IMR-90 (cell line): ENCODE data around the gene MITD1. TPM values are rescaled to one million over a fixed set of nuclear protein-coding genes. Genes with fewer than 3 reads are reported as not detected.
A peak's percentile ranks its signal among the peaks of the same experiment; 100 is the strongest.

Source experiments
- ATAC-seq: fragments of 200-7000 bp; cut with Tn5 transposase; 2 replicates; pipeline ENCODE4 v1.9.1; 2020; ENCODE audit warnings: low read depth, mild to moderate bottlenecking, moderate library complexity
- BruUV-seq: library from RNA; stranded (reverse); fragments of 400-500 nt; replicated peaks from 2 replicates; lab custom pipeline; 2021; lab: Mats Ljungman, UMichigan
- CTCF ChIA-PET: fragments of 300-600 bp; formaldehyde crosslinking; extraction: SDS; loops from one replicate; lab custom pipeline; 2021; ENCODE audit warnings: antibody characterized with exemption; lab: Yijun Ruan, JAX
- POLR2A ChIA-PET: fragments of 300-600 bp; sonication (Branson Sonifier 250); formaldehyde crosslinking; loops from one replicate; lab custom pipeline; 2022; ENCODE audit warnings: antibody characterized with exemption; ENCODE audit not compliant: unreplicated experiment; lab: Charles Lee
- DNase-seq: peaks from one replicate; pipeline ENCODE4 v3.0.0; 2013
- H2AFZ ChIP-seq: replicated peaks from 2 replicates; pipeline ENCODE3; 2013; ENCODE audit warnings: low read length, mild to moderate bottlenecking; ENCODE audit not compliant: poor library complexity
- H2AK5ac ChIP-seq: 2 replicates; pipeline ENCODE4 v1.6.1; 2013; ENCODE audit warnings: low read depth, low read length, inconsistent platforms
- H2AK9ac ChIP-seq: replicated peaks from 2 replicates; pipeline ENCODE3; 2013; ENCODE audit warnings: mild to moderate bottlenecking, low read depth, low read length, moderate library complexity; ENCODE audit not compliant: poor library complexity
- H2BK120ac ChIP-seq: 2 replicates; pipeline ENCODE4 v1.6.1; 2013; ENCODE audit warnings: low read depth, low read length, inconsistent platforms
- H2BK15ac ChIP-seq: 3 replicates; pipeline ENCODE4 v1.6.1; 2013; ENCODE audit warnings: low read depth, low read length, inconsistent platforms
- H2BK20ac ChIP-seq: 2 replicates; pipeline ENCODE4 v1.6.1; 2013; ENCODE audit warnings: low read depth, mild to moderate bottlenecking, inconsistent platforms, low read length, moderate library complexity
- H2BK5ac ChIP-seq: 2 replicates; pipeline ENCODE4 v1.6.1; 2013; ENCODE audit warnings: mild to moderate bottlenecking, low read depth, low read length, inconsistent platforms; ENCODE audit not compliant: poor library complexity, severe bottlenecking
- H3K14ac ChIP-seq: replicated peaks from 2 replicates; pipeline ENCODE4 v1.6.1; 2013; ENCODE audit warnings: low read depth, low read length, inconsistent platforms
- H3K18ac ChIP-seq: 2 replicates; pipeline ENCODE4 v1.6.1; 2013; ENCODE audit warnings: low read depth, low read length, control low read depth
- H3K23ac ChIP-seq: 2 replicates; pipeline ENCODE4 v1.6.1; 2013; ENCODE audit warnings: low read depth, low read length, inconsistent platforms
- H3K27ac ChIP-seq: 2 replicates; pipeline ENCODE4 v1.5.1; 2013; ENCODE audit warnings: mild to moderate bottlenecking, control low read depth, low read length; ENCODE audit not compliant: insufficient read depth
- H3K27me3 ChIP-seq: 2 replicates; pipeline ENCODE4 v1.6.1; 2013; ENCODE audit warnings: low read length; ENCODE audit not compliant: control insufficient read depth, insufficient read depth
- H3K36me3 ChIP-seq: 2 replicates; pipeline ENCODE4 v1.6.1; 2013; ENCODE audit warnings: low read length, mixed read lengths; ENCODE audit not compliant: control insufficient read depth, insufficient read depth
- H3K4ac ChIP-seq: 2 replicates; pipeline ENCODE4 v1.6.1; 2013; ENCODE audit warnings: low read depth, low read length, inconsistent platforms
- H3K4me1 ChIP-seq: 2 replicates; pipeline ENCODE4 v1.6.1; 2013; ENCODE audit warnings: low read length, mixed read lengths; ENCODE audit not compliant: control insufficient read depth, insufficient read depth
- H3K4me2 ChIP-seq: 2 replicates; pipeline ENCODE4 v1.6.1; 2013; ENCODE audit warnings: low read depth, mild to moderate bottlenecking, control low read depth, low read length, moderate library complexity
- H3K4me3 ChIP-seq: 2 replicates; pipeline ENCODE4 v1.5.1; 2013; ENCODE audit warnings: low read depth, mild to moderate bottlenecking, control low read depth, low read length, moderate library complexity; ENCODE audit not compliant: insufficient read depth
- H3K56ac ChIP-seq: 2 replicates; pipeline ENCODE4 v1.6.1; 2013; ENCODE audit warnings: low read length, inconsistent platforms; ENCODE audit not compliant: insufficient read depth; ENCODE audit errors: extremely low read depth
- H3K79me1 ChIP-seq, 2 experiments: 2 replicates each; pipeline ENCODE4 v1.6.1; 2013; ENCODE audit warnings: low read length in 2 of 2, inconsistent platforms in 1 of 2, low read depth in 1 of 2
- H3K9ac ChIP-seq: 2 replicates; pipeline ENCODE4 v1.6.1; 2013; ENCODE audit warnings: low read depth, low read length, control low read depth
- H3K9me1 ChIP-seq: 2 replicates; pipeline ENCODE4 v1.6.1; 2013; ENCODE audit warnings: low read length, inconsistent platforms; ENCODE audit not compliant: insufficient read depth
- H3K9me3 ChIP-seq: 2 replicates; pipeline ENCODE4 v1.6.1; 2013; ENCODE audit warnings: low read length; ENCODE audit not compliant: control insufficient read depth, insufficient read depth
- H4K20me1 ChIP-seq: 2 replicates; pipeline ENCODE4 v1.6.1; 2013; ENCODE audit warnings: low read length, inconsistent platforms; ENCODE audit not compliant: insufficient read depth
- H4K5ac ChIP-seq: 2 replicates; pipeline ENCODE4 v1.6.1; 2013; ENCODE audit warnings: mild to moderate bottlenecking, low read depth, low read length, control low read depth
- H4K8ac ChIP-seq, 2 experiments: 2 replicates each; pipeline ENCODE4 v1.6.1; 2013; ENCODE audit warnings: low read depth in 2 of 2, low read length in 2 of 2, control low read depth in 1 of 2, inconsistent platforms in 1 of 2
- H4K91ac ChIP-seq: 2 replicates; pipeline ENCODE4 v1.6.1; 2013; ENCODE audit warnings: low read depth, low read length, inconsistent platforms; ENCODE audit not compliant: insufficient read depth
- BHLHE40 ChIP-seq: fragments of 150-350 bp; IDR thresholded peaks from 2 replicates; pipeline ENCODE4 v1.6.1; 2016; ENCODE audit warnings: mild to moderate bottlenecking, low read depth, low read length
- CEBPB ChIP-seq: IDR thresholded peaks from 2 replicates; pipeline ENCODE4 v1.6.1; 2012; ENCODE audit warnings: low read depth, low read length, improper control_type of control experiment
- CHD1 ChIP-seq: IDR thresholded peaks from 2 replicates; pipeline ENCODE4 v1.6.1; 2012; ENCODE audit warnings: low read depth, low read length, improper control_type of control experiment
- FOS ChIP-seq: fragments of 150-350 bp; IDR thresholded peaks from 2 replicates; pipeline ENCODE4 v1.6.1; 2016; ENCODE audit warnings: low read depth, low read length
- MAZ ChIP-seq: IDR thresholded peaks from 2 replicates; pipeline ENCODE4 v1.6.1; 2012; ENCODE audit warnings: low read depth, mild to moderate bottlenecking, low read length, improper control_type of control experiment, moderate library complexity, borderline replicate concordance
- NFE2L2 ChIP-seq: fragments of 150-350 bp; IDR thresholded peaks from 2 replicates; pipeline ENCODE4 v1.6.1; 2016; ENCODE audit warnings: low read depth, mild to moderate bottlenecking, low read length
- POLR2A ChIP-seq: IDR thresholded peaks from 2 replicates; pipeline ENCODE4 v1.6.1; 2012; ENCODE audit warnings: mild to moderate bottlenecking, low read depth, low read length
- RCOR1 ChIP-seq: IDR thresholded peaks from 2 replicates; pipeline ENCODE4 v1.6.1; 2012; ENCODE audit warnings: mild to moderate bottlenecking, low read length, improper control_type of control experiment; ENCODE audit not compliant: insufficient replicate concordance
- RFX5 ChIP-seq: IDR thresholded peaks from 2 replicates; pipeline ENCODE4 v1.8.0; 2012; ENCODE audit warnings: low read depth, mild to moderate bottlenecking, low read length, moderate library complexity
- SMC3 ChIP-seq: fragments of 150-350 bp; IDR thresholded peaks from 2 replicates; pipeline ENCODE4 v1.6.1; 2016; ENCODE audit warnings: low read depth, mild to moderate bottlenecking, antibody characterized with exemption, low read length, moderate library complexity
- WGBS, 2 experiments: methylation state at CpG; one replicate each; pipeline versions ENCODE4 v1.1.5 to v1.1.7; 2013; ENCODE audit warnings: missing lambda C conversion rate in 2 of 2; ENCODE audit not compliant: insufficient read length in 1 of 2; ENCODE audit errors: extremely low coverage in 2 of 2; 5-methylcytosine and 5-hydroxymethylcytosine counted together
- dilution Hi-C: fragments of 300-500 bp; cut with HindIII; formaldehyde crosslinking; loops from one replicate; pipeline ENCODE4 v1.14.3; 2018; ENCODE audit warnings: low sequenced_read_pairs; ENCODE audit not compliant: unreplicated experiment
- in situ Hi-C: fragments of 300-500 bp; cut with MboI; formaldehyde crosslinking; loops from 3 replicates; pipeline ENCODE4 v1.14.3; 2019; ENCODE audit warnings: low sequenced_read_pairs, inconsistent platforms, mixed read lengths
- intact Hi-C: fragments of 100-400 bp; cut with micrococcal nuclease; formaldehyde crosslinking; loops from 2 replicates; pipeline ENCODE4 v1.10.0; 2022
- polyA plus RNA-seq, 3 experiments: library from polyadenylated mRNA; depleted of rRNA; stranded (reverse); fragments of >200 nt; gene quantifications; 2 replicates each; pipeline ENCODE4 v1.2.3, GENCODE V29; 2012; ENCODE audit warnings: low replicate concordance in 1 of 3
- total RNA-seq: library from RNA; depleted of rRNA; stranded (reverse); fragments of >200 nt; gene quantifications from 2 replicates; pipeline ENCODE4 v1.2.3, GENCODE V29; 2012
- TF ChIP-seq, protein P1 (sequence below): conservative IDR thresholded peaks from 2 replicates; pipeline ENCODE4 v1.5.1; 2012; ENCODE audit warnings: mild to moderate bottlenecking, low read depth, low read length, improper control_type of control experiment
- TF ChIP-seq, protein P2 (sequence below): fragments of 150-350 bp; IDR thresholded peaks from 2 replicates; pipeline ENCODE4 v1.6.1; 2016; ENCODE audit warnings: low read depth, mild to moderate bottlenecking, low read length, moderate library complexity, borderline replicate concordance

MITD1 gene
- total and polyA plus RNA-seq, 2 of the 4 experiments (the other 2 are of a cell fraction) = 4.3 to 18.7 TPM

DNA sequence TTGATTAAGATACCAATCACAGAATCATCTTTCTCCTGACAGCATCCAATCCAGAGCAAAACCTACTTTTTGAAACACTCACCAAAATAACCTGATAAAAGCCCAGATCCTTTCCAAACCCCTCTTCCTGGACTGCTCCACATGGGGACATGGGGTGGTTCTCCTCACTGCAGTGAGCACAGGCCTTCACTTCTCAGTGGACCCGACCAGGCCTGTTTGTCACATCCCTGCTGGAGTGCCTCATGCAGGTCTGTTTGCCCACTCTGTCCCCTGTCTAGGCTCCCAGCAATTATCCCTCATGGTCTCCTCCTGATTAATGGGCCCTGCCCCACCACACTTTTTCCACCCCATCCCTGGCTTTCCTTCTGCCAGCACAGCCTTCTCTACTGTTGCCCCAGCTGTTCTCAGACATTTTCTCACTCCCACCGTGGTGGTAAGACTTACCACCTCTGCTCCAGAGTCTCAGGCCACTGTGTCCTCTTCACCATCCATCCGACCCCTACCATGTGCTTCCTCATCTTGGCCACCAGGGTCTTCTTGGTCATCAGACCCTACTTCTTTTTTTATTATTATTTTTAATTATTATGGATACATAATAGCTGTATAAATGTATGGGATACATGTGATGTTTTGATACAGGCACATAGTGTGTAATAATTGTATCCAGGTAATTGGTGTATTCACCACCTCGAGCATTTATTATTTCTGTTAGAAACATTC, 21.3 kb upstream of the MITD1 start:
- Histone ChIP-seq H3K36me3 (peaks cover 6% of the 10 kb centered on the region; the same call in 1 of the 2 replicates), H3K79me1 (no peaks in the 10 kb centered on the region), H3K9ac (no peak overlapping the region), H2BK120ac (no peak overlapping the region), H4K8ac (no peak overlapping the region), H3K27ac (no peak overlapping the region), H2BK20ac (no peak overlapping the region), H3K9me3 (no peaks in the 10 kb centered on the region), H2AFZ (peak overlapping the region; percentile 45), H3K9me1 (peaks cover 2% of the 10 kb centered on the region; the same call in 1 of the 2 replicates), H2AK9ac (peak overlapping the region; percentile 31), H3K23ac (no peak overlapping the region), H4K20me1 (no peaks in the 10 kb centered on the region), H3K56ac (no peak overlapping the region), H3K4me2 (no peak overlapping the region), H2BK15ac (no peak overlapping the region), H3K18ac (no peak overlapping the region), H3K14ac (no peak overlapping the region), H3K4me3 (no peak overlapping the region), H4K5ac (no peak overlapping the region), H2BK5ac (no peak overlapping the region), H4K91ac (no peak overlapping the region), H2AK5ac (no peak overlapping the region), H3K4ac (no peak overlapping the region), H3K27me3 (no peaks in the 10 kb centered on the region), H3K4me1 (no peaks in the 10 kb centered on the region)
- in situ Hi-C loops (no loop called here), dilution Hi-C loops (no loop called here), intact Hi-C loops (no loop called here)
- DNase-seq = no peak
- ChIA-PET CTCF (interaction anchor here (0.6 kb wide), 1 partner anchor 12 kb away, joined by 3 read pairs; no protein-coding TSS in a partner anchor), POLR2A (no interaction called here)
- 100% methylated on average over 1 of the region's 4 CpGs; no CpG with 5 or more reads in 1 of the 2 experiments for WGBS, 2 experiments
- ATAC-seq = no peak
- no peak for TF ChIP-seq NFE2L2
- TF ChIP-seq SMC3 = no peak
- no peak for TF ChIP-seq MAZ
- no peak for TF ChIP-seq RFX5
- TF ChIP-seq FOS = no peak
- no peak for TF ChIP-seq CEBPB
- TF ChIP-seq, protein P1, sequence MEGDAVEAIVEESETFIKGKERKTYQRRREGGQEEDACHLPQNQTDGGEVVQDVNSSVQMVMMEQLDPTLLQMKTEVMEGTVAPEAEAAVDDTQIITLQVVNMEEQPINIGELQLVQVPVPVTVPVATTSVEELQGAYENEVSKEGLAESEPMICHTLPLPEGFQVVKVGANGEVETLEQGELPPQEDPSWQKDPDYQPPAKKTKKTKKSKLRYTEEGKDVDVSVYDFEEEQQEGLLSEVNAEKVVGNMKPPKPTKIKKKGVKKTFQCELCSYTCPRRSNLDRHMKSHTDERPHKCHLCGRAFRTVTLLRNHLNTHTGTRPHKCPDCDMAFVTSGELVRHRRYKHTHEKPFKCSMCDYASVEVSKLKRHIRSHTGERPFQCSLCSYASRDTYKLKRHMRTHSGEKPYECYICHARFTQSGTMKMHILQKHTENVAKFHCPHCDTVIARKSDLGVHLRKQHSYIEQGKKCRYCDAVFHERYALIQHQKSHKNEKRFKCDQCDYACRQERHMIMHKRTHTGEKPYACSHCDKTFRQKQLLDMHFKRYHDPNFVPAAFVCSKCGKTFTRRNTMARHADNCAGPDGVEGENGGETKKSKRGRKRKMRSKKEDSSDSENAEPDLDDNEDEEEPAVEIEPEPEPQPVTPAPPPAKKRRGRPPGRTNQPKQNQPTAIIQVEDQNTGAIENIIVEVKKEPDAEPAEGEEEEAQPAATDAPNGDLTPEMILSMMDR = no peak
- no peak for TF ChIP-seq CHD1
- no peak for TF ChIP-seq BHLHE40
- TF ChIP-seq RCOR1 = no peak
- TF ChIP-seq, protein P2, sequence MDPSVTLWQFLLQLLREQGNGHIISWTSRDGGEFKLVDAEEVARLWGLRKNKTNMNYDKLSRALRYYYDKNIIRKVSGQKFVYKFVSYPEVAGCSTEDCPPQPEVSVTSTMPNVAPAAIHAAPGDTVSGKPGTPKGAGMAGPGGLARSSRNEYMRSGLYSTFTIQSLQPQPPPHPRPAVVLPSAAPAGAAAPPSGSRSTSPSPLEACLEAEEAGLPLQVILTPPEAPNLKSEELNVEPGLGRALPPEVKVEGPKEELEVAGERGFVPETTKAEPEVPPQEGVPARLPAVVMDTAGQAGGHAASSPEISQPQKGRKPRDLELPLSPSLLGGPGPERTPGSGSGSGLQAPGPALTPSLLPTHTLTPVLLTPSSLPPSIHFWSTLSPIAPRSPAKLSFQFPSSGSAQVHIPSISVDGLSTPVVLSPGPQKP = no peak
- no peak for TF ChIP-seq POLR2A
- BruUV-seq = no TSS peak
